GM12878 (cell line): ENCODE data around the gene ZNF423. TPM values are rescaled to one million over a fixed set of nuclear protein-coding genes. Genes with fewer than 3 reads are reported as not detected.

Experiments
- ATAC-seq: fragments of 200-7000 bp; cut with Tn5 transposase; 3 replicates; pipeline ENCODE4 v1.9.1; 2020; ENCODE audit warnings: mild to moderate bottlenecking, moderate library complexity
- BruUV-seq: library from RNA; stranded (reverse); fragments of 400-500 nt; replicated peaks from 2 replicates; lab custom pipeline; 2021; lab: Mats Ljungman, UMichigan
- CTCF ChIA-PET: fragments of 300-600 bp; sonication (Branson Sonifier 250); formaldehyde crosslinking; extraction: SDS; loops from one replicate; lab custom pipeline; 2021; ENCODE audit warnings: inconsistent platforms; lab: Yijun Ruan, JAX
- POLR2A ChIA-PET: fragments of 350-600 bp; formaldehyde crosslinking; extraction: SDS; loops from one replicate; lab custom pipeline; 2021; ENCODE audit warnings: inconsistent platforms; lab: Charles Lee
- RAD21 ChIA-PET: fragments of 300-600 bp; sonication (Branson Sonifier 250); formaldehyde crosslinking; loops from one replicate; lab custom pipeline; 2023; ENCODE audit warnings: antibody characterized with exemption; ENCODE audit not compliant: unreplicated experiment; lab: Charles Lee
- SMC1A ChIA-PET: fragments of 300-600 bp; sonication (Branson Sonifier 250); formaldehyde crosslinking; loops from one replicate; lab custom pipeline; 2023; ENCODE audit not compliant: unreplicated experiment, uncharacterized antibody; lab: Charles Lee
- DNase-seq: peaks from one replicate; pipeline ENCODE4 v3.0.0-alpha.2; 2011; ENCODE audit warnings: low read depth, low spot score
- FAIRE-seq: peaks from 3 replicates; lab custom pipeline; 2011; peaks lifted over from hg19 to GRCh38; lab: Jason Lieb, UNC
- H2AFZ ChIP-seq: 2 replicates; pipeline ENCODE4 v1.6.0; 2011; ENCODE audit warnings: low read depth, low read length, control low read depth; ENCODE audit not compliant: control insufficient read depth
- H3K27ac ChIP-seq: 2 replicates; pipeline ENCODE4 v1.5.1; 2011; ENCODE audit warnings: control low read depth; ENCODE audit not compliant: control insufficient read depth, insufficient read depth
- H3K27me3 ChIP-seq, 2 experiments: replicated peaks in 1 of 2; 2 replicates each; pipeline versions ENCODE4 v1.6.0 to v1.6.1; 2011; ENCODE audit warnings: low read length in 1 of 2; ENCODE audit not compliant: control insufficient read depth in 2 of 2, insufficient read depth in 2 of 2
- H3K36me3 ChIP-seq, 2 experiments: 2 replicates each; pipeline ENCODE4 v1.5.1; 2011; ENCODE audit warnings: low read length in 1 of 2; ENCODE audit not compliant: control insufficient read depth in 2 of 2, insufficient read depth in 2 of 2
- H3K4me1 ChIP-seq: 2 replicates; pipeline ENCODE4 v1.6.1; 2011; ENCODE audit warnings: mild to moderate bottlenecking, low read length, moderate library complexity, mixed read lengths; ENCODE audit not compliant: control insufficient read depth, insufficient read depth
- H3K4me2 ChIP-seq: 2 replicates; pipeline ENCODE4 v1.6.0; 2011; ENCODE audit warnings: control low read depth; ENCODE audit not compliant: control insufficient read depth, insufficient read depth
- H3K4me3 ChIP-seq: fragments of 200-600 bp; sonication (generic); 2 replicates; pipeline ENCODE4 v1.5.1; 2016
- H3K79me2 ChIP-seq: 2 replicates; pipeline ENCODE4 v1.6.0; 2011; ENCODE audit warnings: low read length; ENCODE audit not compliant: control insufficient read depth, insufficient read depth
- H3K9ac ChIP-seq: 2 replicates; pipeline ENCODE4 v1.8.0; 2011; ENCODE audit warnings: low read length, control low read depth, mixed read lengths; ENCODE audit not compliant: control insufficient read depth, insufficient read depth
- H3K9me3 ChIP-seq: replicated peaks from 3 replicates; pipeline ENCODE4 v1.5.1; 2011; ENCODE audit warnings: mild to moderate bottlenecking, low read length; ENCODE audit not compliant: control insufficient read depth, insufficient read depth
- H4K20me1 ChIP-seq: 2 replicates; pipeline ENCODE4 v1.6.0; 2011; ENCODE audit not compliant: control insufficient read depth, insufficient read depth
- BCL11A ChIP-seq: IDR thresholded peaks from 2 replicates; pipeline ENCODE4 v1.6.1; 2011; ENCODE audit warnings: low read depth, low read length
- BHLHE40 ChIP-seq, 2 experiments: fragments of 450-650 bp in 1 of 2; IDR thresholded peaks; 2 replicates each; pipeline ENCODE4 v1.6.1; 2011 to 2017; ENCODE audit warnings: low read depth in 2 of 2, borderline replicate concordance in 1 of 2, improper control_type of control experiment in 1 of 2, low read length in 1 of 2, mild to moderate bottlenecking in 1 of 2
- BRCA1 ChIP-seq: IDR thresholded peaks from 2 replicates; pipeline ENCODE4 v1.6.1; 2011; ENCODE audit warnings: low read depth, low read length, improper control_type of control experiment
- CREB1 ChIP-seq: IDR thresholded peaks from 2 replicates; pipeline ENCODE4 v1.6.1; 2012; ENCODE audit warnings: low read depth, mild to moderate bottlenecking, inconsistent platforms
- E2F4 ChIP-seq: IDR thresholded peaks from 2 replicates; pipeline ENCODE4 v1.6.1; 2012; ENCODE audit warnings: low read depth, low read length, improper control_type of control experiment
- ESRRA ChIP-seq: IDR thresholded peaks from 2 replicates; pipeline ENCODE4 v1.6.1; 2012; ENCODE audit warnings: mild to moderate bottlenecking, low read length, improper control_type of control experiment
- HDAC2 ChIP-seq: fragments of 200-600 bp; sonication (generic); IDR thresholded peaks from 2 replicates; pipeline ENCODE4 v1.6.1; 2017
- IRF3 ChIP-seq: fragments of 450-650 bp; IDR thresholded peaks from 2 replicates; pipeline ENCODE4 v1.6.1; 2014; ENCODE audit warnings: mild to moderate bottlenecking
- KLF5 ChIP-seq: fragments of 450-650 bp; IDR thresholded peaks from 2 replicates; pipeline ENCODE4 v1.6.1; 2014; ENCODE audit warnings: mild to moderate bottlenecking; ENCODE audit not compliant: partially characterized antibody
- MYC ChIP-seq: IDR thresholded peaks from 2 replicates; pipeline ENCODE4 v1.6.1; 2011; ENCODE audit warnings: mild to moderate bottlenecking, low read length, moderate library complexity, inconsistent platforms; ENCODE audit not compliant: insufficient read depth, insufficient replicate concordance, insufficient read length, severe bottlenecking
- PBX3 ChIP-seq: IDR thresholded peaks from 2 replicates; pipeline ENCODE4 v1.6.1; 2011; ENCODE audit warnings: mild to moderate bottlenecking, low read depth, low read length, moderate library complexity; ENCODE audit not compliant: insufficient replicate concordance
- RAD21 ChIP-seq: IDR thresholded peaks from 2 replicates; pipeline ENCODE4 v1.6.1; 2011; ENCODE audit warnings: mild to moderate bottlenecking, low read depth, low read length, moderate library complexity; ENCODE audit not compliant: insufficient read depth
- RBBP5 ChIP-seq: fragments of 200-600 bp; sonication (generic); conservative IDR thresholded peaks from 2 replicates; pipeline ENCODE4 v1.6.1; 2016
- SIX5 ChIP-seq: IDR thresholded peaks from 2 replicates; pipeline ENCODE4 v1.6.1; 2011; ENCODE audit warnings: mild to moderate bottlenecking, low read depth, low read length, moderate library complexity; ENCODE audit not compliant: severe bottlenecking
- SMARCA5 ChIP-seq: fragments of 450-650 bp; IDR thresholded peaks from 2 replicates; pipeline ENCODE4 v1.6.1; 2017; ENCODE audit warnings: mild to moderate bottlenecking
- SREBF1 ChIP-seq: IDR thresholded peaks from 2 replicates; pipeline ENCODE4 v1.6.1; 2012; ENCODE audit warnings: mild to moderate bottlenecking, low read length
- SRF ChIP-seq, 2 experiments: IDR thresholded peaks; 2 replicates each; pipeline ENCODE4 v1.6.1; 2011; ENCODE audit warnings: low read depth in 2 of 2, low read length in 2 of 2, mild to moderate bottlenecking in 1 of 2, moderate library complexity in 1 of 2
- YY1 ChIP-seq: IDR thresholded peaks from 2 replicates; pipeline ENCODE4 v1.6.1; 2011; ENCODE audit warnings: low read depth, mild to moderate bottlenecking, low read length
- ZNF274 ChIP-seq: IDR thresholded peaks from one replicate; pipeline ENCODE4 v1.8.0; 2011; ENCODE audit not compliant: insufficient read length, insufficient read depth
- ZZZ3 ChIP-seq: IDR thresholded peaks from 2 replicates; pipeline ENCODE4 v1.6.1; 2011; ENCODE audit warnings: low read depth; ENCODE audit not compliant: control insufficient read depth, insufficient read length
- WGBS: methylation state at CpG from one replicate; pipeline ENCODE4 v1.1.6; 2016; ENCODE audit warnings: low lambda C conversion rate; ENCODE audit not compliant: insufficient replicate concordance, insufficient coverage; ENCODE audit errors: missing lambda C conversion rate; 5-methylcytosine and 5-hydroxymethylcytosine counted together
- in situ Hi-C: fragments of 300-500 bp; cut with MboI; formaldehyde crosslinking; loops from 9 replicates; pipeline ENCODE4 v1.14.3; 2018; ENCODE audit warnings: mixed read lengths
- intact Hi-C: fragments of 100-400 bp; cut with micrococcal nuclease; formaldehyde crosslinking; loops from one replicate; pipeline ENCODE4 v1.14.2; 2022; ENCODE audit not compliant: unreplicated experiment
- polyA plus RNA-seq, 11 experiments: library from polyadenylated mRNA; depleted of rRNA in 4 of 11; unstranded in 6 of 11; stranded (reverse) in 5 of 11; fragments of >200 nt; fragmentation: Nextera tagmentation in 4 of 11; fragmentation: Illumina TruSeq in 1 of 11; extraction: Ambion mirVana in 4 of 11; extraction: Trizol in 1 of 11; gene quantifications; 1 replicate in 1 of 11; 2 replicates in 10 of 11; pipeline versions ENCODE4 v1.2.1 to v1.2.3, GENCODE V29; 2011 to 2016; ENCODE audit warnings: inconsistent platforms in 2 of 11, missing spikeins in 2 of 11, low read depth in 1 of 11
- total RNA-seq, 4 experiments: library from RNA; depleted of rRNA in 3 of 4; stranded (reverse); fragments of >200 nt in 3 of 4; fragmentation: Illumina TruSeq in 1 of 4; extraction: Trizol in 1 of 4; gene quantifications; 2 replicates each; pipeline versions ENCODE4 v1.2.1 to v1.2.3, GENCODE V29; 2013 to 2021

The ZNF423 gene
- total and polyA plus RNA-seq, 10 of the 15 experiments (the other 5 are each of a cell fraction or from before 2014, with no cell fraction given) = 0.03 to 0.64 (median 0.10) TPM

- POLR2A ChIA-PET = no interaction called here
- H2AFZ ChIP-seq = no peak overlapping the region
- ATAC-seq (no peak), FAIRE-seq (no peak), DNase-seq (no peak)
- H3K79me2 ChIP-seq = no peaks in the 10 kb centered on the region
- H3K27me3 ChIP-seq = no peaks in the 10 kb centered on the region; a peak in 3 of 4 replicates
- RAD21 ChIA-PET = no interaction called here
- H3K9ac ChIP-seq = no peak overlapping the region
- no peaks in the 10 kb centered on the region for H4K20me1 ChIP-seq
- TF ChIP-seq SMARCA5 (no peak), RAD21 (no peak), YY1 (no peak), SREBF1 (no peak), RBBP5 (no peak), HDAC2 (no peak), BRCA1 (no peak), ZNF274 (no peak), KLF5 (no peak), SIX5 (no peak), MYC (no peak), CREB1 (no peak), IRF3 (no peak), PBX3 (no peak), SRF (IDR thresholded peaks at IDR 0.05; ENCODE audit: low read depth in 2 of 2, low read length in 2 of 2) (no peak), E2F4 (no peak), BHLHE40 (IDR thresholded peaks at IDR 0.05; ENCODE audit: borderline replicate concordance in 1 of 2, low read depth in 2 of 2, low read length in 1 of 2) (no peak), BCL11A (no peak), ESRRA (no peak), ZZZ3 (no peak)
- 17% methylated on average over 16 of the region's 16 CpGs for WGBS
- no peak overlapping the region for H3K4me3 ChIP-seq
- intact Hi-C loops = no loop called here
- H3K27ac ChIP-seq = no peak overlapping the region
- CTCF ChIA-PET = no interaction called here
- BruUV-seq = no TSS peak
- in situ Hi-C loops = no loop called here
- no peaks in the 10 kb centered on the region for H3K4me1 ChIP-seq
- H3K36me3 ChIP-seq = no peaks in the 10 kb centered on the region
- SMC1A ChIA-PET = no interaction called here
- H3K9me3 ChIP-seq = no peaks in the 10 kb centered on the region
- H3K4me2 ChIP-seq = no peak overlapping the region
Observed at GRCh38 chr16:49661465-49662187, 194.3 kb downstream of the ZNF423 start.
